ENCODE data around the gene PRDM16. TPM values are rescaled to one million over a fixed set of nuclear protein-coding genes. Genes with fewer than 3 reads are reported as not detected.

Gene PRDM16
- total RNA-seq, 2 experiments from 2014 or later, result 1.1 to 2.3 TPM

DNA sequence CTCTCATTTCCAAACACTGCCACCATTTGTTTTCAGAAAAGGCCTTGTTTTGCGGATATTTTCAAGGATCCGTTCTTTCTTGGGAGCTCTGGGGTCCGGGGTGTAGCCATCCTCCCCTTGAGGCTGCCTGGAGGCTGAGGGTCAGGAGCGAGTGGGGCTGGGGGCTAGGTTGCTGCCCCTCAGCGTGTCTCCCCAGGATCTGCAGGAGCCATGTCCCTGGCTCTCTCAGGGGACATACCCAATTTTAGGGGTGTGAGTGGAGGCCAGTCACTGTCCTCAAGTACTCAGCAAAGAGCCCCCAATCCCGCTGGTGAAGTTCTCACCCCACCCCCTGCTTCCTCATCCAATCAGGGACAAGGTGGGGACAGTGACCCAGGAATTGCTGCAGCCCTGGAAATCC is 15.0 kb upstream of the PRDM16 start:
- no peaks in the 10 kb centered on the region for H3K36me3 Mint-ChIP-seq (ENCODE audit: low read depth)
- ChIA-PET POLR2A (no interaction called here), CTCF (no interaction called here)
- no peak overlapping the region for H3K27ac Mint-ChIP-seq
- H3K4me1 Mint-ChIP-seq, result no peaks in the 10 kb centered on the region
- H3K27me3 Mint-ChIP-seq, result no peaks in the 10 kb centered on the region
- H3K4me3 Mint-ChIP-seq, result no peak overlapping the region
- no peak for DNase-seq
- peaks cover 2% of the 10 kb centered on the region for H3K9me3 Mint-ChIP-seq

DNA sequence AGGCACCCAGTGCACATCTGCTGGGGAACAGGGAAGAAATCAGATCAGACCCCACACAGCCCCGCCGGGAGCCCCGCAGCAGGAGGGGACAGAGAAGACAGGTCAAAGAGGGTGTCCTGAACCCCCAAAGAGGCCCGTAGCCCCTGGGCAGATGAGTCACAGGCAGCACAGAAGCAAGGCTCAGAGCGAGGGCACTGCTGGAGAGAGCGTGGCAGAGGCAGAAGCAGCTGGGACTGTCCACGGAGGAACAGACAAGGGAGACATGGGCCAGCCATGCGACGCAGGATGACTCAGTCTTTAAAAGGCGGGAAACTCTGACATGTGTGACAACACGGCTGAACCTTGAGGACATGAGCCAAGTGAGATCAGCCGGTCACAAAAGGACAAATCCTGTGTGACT is 14.5 kb upstream of the PRDM16 start:
- no peak overlapping the region for H3K4me3 Mint-ChIP-seq
- CTCF ChIA-PET, result no interaction called here
- no peaks in the 10 kb centered on the region for H3K4me1 Mint-ChIP-seq
- DNase-seq, result no peak
- H3K27me3 Mint-ChIP-seq, result no peaks in the 10 kb centered on the region
- POLR2A ChIA-PET, result no interaction called here
- no peak overlapping the region for H3K27ac Mint-ChIP-seq
- H3K36me3 Mint-ChIP-seq (ENCODE audit: low read depth), result no peaks in the 10 kb centered on the region
- H3K9me3 Mint-ChIP-seq, result peaks cover 2% of the 10 kb centered on the region

GRCh38 chr1:3055051-3055450 is 14.0 kb upstream of the PRDM16 start:
- no peak for DNase-seq

GRCh38 chr1:3056641-3057040 is 12.4 kb upstream of the PRDM16 start:
- CTCF ChIA-PET, result no interaction called here
- Mint-ChIP-seq H3K27ac (no peak overlapping the region), H3K36me3 (ENCODE audit: low read depth) (no peaks in the 10 kb centered on the region), H3K4me1 (no peaks in the 10 kb centered on the region), H3K27me3 (no peaks in the 10 kb centered on the region), H3K9me3 (peaks cover 2% of the 10 kb centered on the region), H3K4me3 (no peak overlapping the region)
- POLR2A ChIA-PET, result no interaction called here
- DNase-seq, result no peak

More at GRCh38 chr1:3055051-3055450, 14.0 kb upstream of the PRDM16 start:
- Mint-ChIP-seq H3K4me1 (no peaks in the 10 kb centered on the region), H3K36me3 (ENCODE audit: low read depth) (no peaks in the 10 kb centered on the region), H3K9me3 (peaks cover 2% of the 10 kb centered on the region), H3K27me3 (no peaks in the 10 kb centered on the region), H3K27ac (no peak overlapping the region), H3K4me3 (no peak overlapping the region)
- CTCF ChIA-PET, result no interaction called here
- POLR2A ChIA-PET, result no interaction called here

DNA sequence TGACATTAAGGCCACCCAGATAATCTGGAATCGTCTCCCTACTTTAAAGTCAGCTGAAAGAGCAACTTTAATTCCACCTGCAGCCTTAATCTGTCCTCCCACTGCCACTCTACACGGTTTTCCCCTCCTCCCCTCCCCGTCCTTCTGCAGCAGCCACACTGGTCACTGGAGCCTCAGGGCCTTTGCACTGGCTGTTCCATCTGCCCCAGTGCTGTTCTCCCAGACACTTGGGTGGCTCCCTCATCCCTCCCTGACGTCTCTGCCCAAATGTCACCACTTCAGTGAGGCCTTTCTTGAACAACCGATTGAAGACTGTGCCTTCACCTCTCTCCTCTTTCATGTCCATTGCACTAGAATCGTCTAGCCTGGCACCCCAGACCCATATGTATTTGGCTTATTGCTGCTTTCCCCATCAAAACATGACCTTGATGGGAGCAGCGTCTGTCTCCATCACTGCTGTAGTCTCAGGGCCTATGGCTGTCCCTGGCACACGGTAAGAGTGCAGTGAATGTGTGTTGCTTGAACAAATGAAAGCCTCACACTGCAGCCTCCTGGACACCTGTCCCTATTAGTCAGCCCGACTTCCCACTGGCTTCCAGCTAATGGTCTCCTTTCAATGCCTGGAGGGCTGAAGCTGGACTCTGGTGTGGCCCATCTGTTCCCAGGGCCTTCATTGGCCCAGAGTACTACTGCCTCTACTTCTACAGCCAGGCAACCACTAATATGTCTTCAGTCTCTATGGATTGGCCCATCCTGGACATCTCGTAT is 10.6 kb upstream of the PRDM16 start:
- POLR2A ChIA-PET, result no interaction called here
- H3K4me1 Mint-ChIP-seq, result no peaks in the 10 kb centered on the region
- H3K27ac Mint-ChIP-seq, result no peak overlapping the region
- no peaks in the 10 kb centered on the region for H3K36me3 Mint-ChIP-seq (ENCODE audit: low read depth)
- CTCF ChIA-PET, result no interaction called here
- no peaks in the 10 kb centered on the region for H3K27me3 Mint-ChIP-seq
- no peaks in the 10 kb centered on the region for H3K9me3 Mint-ChIP-seq
- no peak overlapping the region for H3K4me3 Mint-ChIP-seq
- DNase-seq, result no peak

DNA sequence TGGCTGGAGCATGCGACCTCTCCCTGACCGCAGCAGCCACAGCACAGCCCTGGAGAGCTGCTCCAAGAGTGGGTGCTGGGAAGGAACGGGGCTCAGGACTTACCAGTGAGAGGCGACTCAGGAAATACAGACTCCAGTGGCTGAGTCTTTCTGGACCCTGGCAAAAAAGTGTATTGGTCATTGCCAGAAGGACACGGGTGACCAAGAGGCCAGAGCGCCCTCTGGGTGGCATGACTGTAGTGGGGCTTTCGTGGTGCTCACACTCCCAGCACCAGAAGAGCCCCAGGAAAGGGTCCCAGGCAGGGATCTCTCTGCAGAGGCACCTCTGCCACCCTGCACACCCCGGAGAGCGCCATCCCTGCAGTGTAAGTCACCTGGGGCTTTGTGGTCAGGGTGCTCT is 8.9 kb upstream of the PRDM16 start:
- Mint-ChIP-seq H3K36me3 (ENCODE audit: low read depth) (no peaks in the 10 kb centered on the region), H3K4me3 (no peak overlapping the region)
- CTCF ChIA-PET, result no interaction called here

DNA sequence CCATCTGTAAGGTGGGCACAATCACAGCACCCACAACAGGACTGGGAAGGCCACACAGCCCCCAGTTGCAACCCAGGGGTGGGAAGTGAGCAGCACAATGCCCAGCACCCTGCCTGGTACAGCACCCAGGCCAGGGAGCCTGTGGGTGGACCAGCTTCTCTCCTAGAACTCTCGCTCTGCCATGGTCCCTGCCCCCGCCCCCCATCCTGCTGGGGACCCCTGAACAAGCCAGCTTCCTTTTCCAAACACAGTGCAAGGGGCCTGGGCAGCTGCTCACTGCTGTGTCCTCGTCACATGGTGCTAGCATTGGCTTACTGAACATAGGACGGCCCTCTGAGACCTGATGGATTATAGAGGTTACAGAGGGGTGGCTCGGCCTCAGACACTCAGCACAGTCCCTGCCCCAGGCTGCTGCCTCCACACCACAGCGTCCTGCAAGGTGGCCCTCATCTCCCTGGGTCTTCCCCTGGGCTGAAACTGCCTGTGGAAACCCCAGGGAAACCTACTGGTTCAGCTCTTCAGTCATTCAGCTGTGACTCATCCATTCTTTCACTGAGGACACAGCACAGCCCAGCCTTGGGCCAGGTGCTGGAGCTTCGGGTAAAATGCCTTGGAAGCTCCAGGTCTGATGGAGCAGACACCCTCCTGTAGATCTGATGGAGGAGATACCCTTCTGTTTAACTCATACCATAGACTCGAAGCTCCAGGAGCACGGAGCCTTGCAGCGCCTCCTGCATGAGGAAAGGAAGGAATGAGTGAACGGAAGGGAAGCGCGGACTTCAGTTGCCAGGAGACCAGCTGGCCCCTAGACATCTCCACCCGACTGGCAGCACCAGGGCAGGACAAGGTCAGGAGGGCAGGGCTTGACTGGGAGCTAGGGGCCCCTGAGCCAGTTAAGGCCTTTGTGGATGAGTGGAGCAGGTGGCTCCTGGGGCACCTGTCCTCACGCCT is 8.1 kb upstream of the PRDM16 start:
- Mint-ChIP-seq H3K36me3 (ENCODE audit: low read depth) (no peaks in the 10 kb centered on the region), H3K9me3 (no peaks in the 10 kb centered on the region), H3K27ac (no peak overlapping the region), H3K4me1 (no peaks in the 10 kb centered on the region), H3K27me3 (peaks cover 2% of the 10 kb centered on the region), H3K4me3 (no peak overlapping the region)
- POLR2A ChIA-PET, result no interaction called here
- CTCF ChIA-PET, result no interaction called here
- no peak for DNase-seq

More for the DNA sequence above, 8.9 kb upstream of the PRDM16 start:
- Mint-ChIP-seq H3K4me1 (no peaks in the 10 kb centered on the region), H3K27me3 (peaks cover under 1% of the 10 kb centered on the region), H3K27ac (no peak overlapping the region), H3K9me3 (no peaks in the 10 kb centered on the region)
- POLR2A ChIA-PET, result no interaction called here
- no peak for DNase-seq

- Mint-ChIP-seq H3K4me1 (no peaks in the 10 kb centered on the region), H3K36me3 (ENCODE audit: low read depth) (no peaks in the 10 kb centered on the region), H3K4me3 (no peak overlapping the region), H3K27me3 (peaks cover 3% of the 10 kb centered on the region), H3K9me3 (no peaks in the 10 kb centered on the region), H3K27ac (no peak overlapping the region)
- ChIA-PET POLR2A (no interaction called here), CTCF (no interaction called here)
- no peak for DNase-seq
These were observed 7.4 kb upstream of the PRDM16 start for GRCh38 chr1:3061566-3061965.

- Mint-ChIP-seq H3K4me1 (no peaks in the 10 kb centered on the region), H3K9me3 (no peaks in the 10 kb centered on the region), H3K27ac (no peak overlapping the region), H3K4me3 (no peak overlapping the region), H3K36me3 (ENCODE audit: low read depth) (no peaks in the 10 kb centered on the region), H3K27me3 (peaks cover 7% of the 10 kb centered on the region)
- no peak for DNase-seq
- POLR2A ChIA-PET, result no interaction called here
- CTCF ChIA-PET, result no interaction called here
These were observed 6.9 kb upstream of the PRDM16 start for GRCh38 chr1:3061981-3062615.

DNA sequence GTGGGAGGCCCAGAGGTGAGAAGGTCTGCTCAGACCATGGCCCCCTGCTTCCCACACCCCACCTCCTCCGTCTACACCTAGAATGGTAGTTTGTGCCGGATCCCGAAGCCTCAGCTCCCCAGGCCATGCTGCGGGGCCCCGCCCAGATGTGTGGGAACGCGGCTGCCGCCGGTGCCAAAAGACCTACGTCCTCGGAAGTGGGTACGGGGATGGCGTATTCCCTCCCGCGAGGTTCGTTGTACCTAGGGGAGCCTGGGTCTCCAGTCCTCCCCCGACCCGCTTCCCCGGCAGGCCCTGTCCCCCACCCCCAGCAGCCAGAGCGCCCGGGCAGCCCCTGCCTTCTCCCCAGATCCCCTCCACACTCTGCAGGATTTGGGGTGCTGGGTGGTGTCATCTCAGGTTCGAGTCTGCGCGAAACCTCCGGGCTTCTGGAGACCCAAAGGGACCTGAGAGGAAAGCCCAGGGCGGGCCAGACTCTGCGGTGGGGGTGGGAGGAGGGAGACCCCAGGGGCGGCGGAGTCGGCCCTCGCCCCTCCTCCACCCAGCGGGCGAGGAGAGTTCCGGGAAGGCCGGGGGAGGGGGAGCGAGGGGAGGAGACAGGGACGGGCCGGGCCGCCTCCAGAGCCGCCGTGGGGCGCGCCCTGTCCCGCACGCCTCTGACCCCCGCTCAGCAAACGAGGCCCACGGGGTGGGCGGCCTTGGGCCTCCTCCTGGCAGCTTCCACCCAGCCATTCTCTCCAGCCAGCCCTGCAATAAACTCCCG is 6.2 kb upstream of the PRDM16 start:
- no peak for DNase-seq
- Mint-ChIP-seq H3K4me3 (no peak overlapping the region), H3K27me3 (peaks cover 12% of the 10 kb centered on the region), H3K4me1 (no peaks in the 10 kb centered on the region), H3K36me3 (ENCODE audit: low read depth) (no peaks in the 10 kb centered on the region), H3K27ac (no peak overlapping the region), H3K9me3 (no peaks in the 10 kb centered on the region)
- POLR2A ChIA-PET, result no interaction called here
- CTCF ChIA-PET, result no interaction called here

- DNase-seq, result no peak
- no peaks in the 10 kb centered on the region for H3K36me3 Mint-ChIP-seq (ENCODE audit: low read depth)
- H3K4me3 Mint-ChIP-seq, result no peak overlapping the region
- H3K9me3 Mint-ChIP-seq, result no peaks in the 10 kb centered on the region
- ChIA-PET POLR2A (no interaction called here), CTCF (no interaction called here)
- peaks cover 15% of the 10 kb centered on the region for H3K27me3 Mint-ChIP-seq
- H3K4me1 Mint-ChIP-seq, result no peaks in the 10 kb centered on the region
- H3K27ac Mint-ChIP-seq, result no peak overlapping the region
These were observed 5.4 kb upstream of the PRDM16 start for GRCh38 chr1:3063379-3064295.

DNA sequence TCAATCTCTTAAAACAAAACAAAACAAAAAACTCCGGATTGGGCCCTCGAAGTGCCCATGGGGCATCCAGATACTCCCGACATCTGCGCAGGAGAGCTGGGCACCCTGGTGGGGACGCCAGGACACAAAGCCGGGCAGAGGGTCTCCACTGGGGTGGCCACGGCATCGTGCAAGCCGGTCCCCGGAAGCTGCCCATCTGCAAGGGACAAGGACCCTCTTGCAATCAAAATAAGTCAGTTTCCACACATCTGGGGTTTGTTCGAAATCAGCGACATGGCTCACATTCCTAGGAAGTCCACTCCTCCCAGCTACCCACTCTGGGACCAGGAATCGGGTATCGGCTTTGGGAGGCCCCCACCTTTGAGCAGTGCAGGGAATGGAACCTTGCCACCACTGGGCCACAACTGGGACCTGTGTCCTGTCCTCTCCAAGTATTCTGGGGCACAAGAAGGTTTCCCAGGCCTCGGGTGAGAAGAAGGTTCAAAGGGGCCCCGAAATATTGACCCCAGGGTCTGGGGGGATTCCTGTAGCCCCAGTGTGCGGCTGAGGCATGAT is 4.6 kb upstream of the PRDM16 start:
- ChIA-PET CTCF (no interaction called here), POLR2A (no interaction called here)
- H3K27ac Mint-ChIP-seq, result no peak overlapping the region
- H3K4me1 Mint-ChIP-seq, result peaks cover 3% of the 10 kb centered on the region
- no peak for DNase-seq
- no peaks in the 10 kb centered on the region for H3K9me3 Mint-ChIP-seq
- H3K36me3 Mint-ChIP-seq (ENCODE audit: low read depth), result no peaks in the 10 kb centered on the region
- H3K27me3 Mint-ChIP-seq, result peaks cover 18% of the 10 kb centered on the region
- no peak overlapping the region for H3K4me3 Mint-ChIP-seq

Data from activated CD4-positive, alpha-beta T cell treated with anti-CD3 and anti-CD28 coated beads, Interleukin-2, amount 10 ng/mL, durations not matched to agents 7 days and 5 days (primary cell).